Measurements from ENCODE around the gene CD2BP2. TPM values are rescaled to one million over a fixed set of nuclear protein-coding genes. Genes with fewer than 3 reads are reported as not detected.

CD2BP2 gene
- total and polyA plus RNA-seq, 2 of the 13 experiments (the other 11 are each of a cell fraction or from before 2014, with no cell fraction given): 24.9 to 54.6 TPM

GRCh38 chr16:30370456-30371247 lies 15.5 kb upstream of the CD2BP2 start, which contains the start of gene TBC1D10B (continued):
- peak; percentile 76 for TF ChIP-seq ARID3A (IDR thresholded peaks at IDR 0.05; ENCODE audit: low read depth, low read length)
- TF ChIP-seq, protein P1, sequence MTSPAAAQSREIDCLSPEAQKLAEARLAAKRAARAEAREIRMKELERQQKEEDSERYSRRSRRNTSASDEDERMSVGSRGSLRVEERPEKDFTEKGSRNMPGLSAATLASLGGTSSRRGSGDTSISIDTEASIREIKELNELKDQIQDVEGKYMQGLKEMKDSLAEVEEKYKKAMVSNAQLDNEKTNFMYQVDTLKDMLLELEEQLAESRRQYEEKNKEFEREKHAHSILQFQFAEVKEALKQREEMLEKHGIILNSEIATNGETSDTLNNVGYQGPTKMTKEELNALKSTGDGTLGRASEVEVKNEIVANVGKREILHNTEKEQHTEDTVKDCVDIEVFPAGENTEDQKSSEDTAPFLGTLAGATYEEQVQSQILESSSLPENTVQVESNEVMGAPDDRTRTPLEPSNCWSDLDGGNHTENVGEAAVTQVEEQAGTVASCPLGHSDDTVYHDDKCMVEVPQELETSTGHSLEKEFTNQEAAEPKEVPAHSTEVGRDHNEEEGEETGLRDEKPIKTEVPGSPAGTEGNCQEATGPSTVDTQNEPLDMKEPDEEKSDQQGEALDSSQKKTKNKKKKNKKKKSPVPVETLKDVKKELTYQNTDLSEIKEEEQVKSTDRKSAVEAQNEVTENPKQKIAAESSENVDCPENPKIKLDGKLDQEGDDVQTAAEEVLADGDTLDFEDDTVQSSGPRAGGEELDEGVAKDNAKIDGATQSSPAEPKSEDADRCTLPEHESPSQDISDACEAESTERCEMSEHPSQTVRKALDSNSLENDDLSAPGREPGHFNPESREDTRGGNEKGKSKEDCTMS (CRISPR knock-in tag; conservative IDR thresholded peaks at IDR 0.05): no peak
- no peak for TF ChIP-seq CBX2 (IDR thresholded peaks at IDR 0.05; ENCODE audit: low read depth, low read length)
- no peak for TF ChIP-seq CBX2 (CRISPR knock-in tag; IDR thresholded peaks at IDR 0.05; ENCODE audit: low read depth)
- TF ChIP-seq ATF7 (IDR thresholded peaks at IDR 0.05): no peak
- no peak for TF ChIP-seq ATF7 (CRISPR knock-in tag; IDR thresholded peaks at IDR 0.05)
- TF ChIP-seq FOXK1 (CRISPR knock-in tag; IDR thresholded peaks at IDR 0.05; ENCODE audit: borderline replicate concordance, low read depth): no peak; the same call in 1 of the 2 replicates
- no peak for TF ChIP-seq CEBPB (IDR thresholded peaks at IDR 0.05; ENCODE audit: borderline replicate concordance, low read depth, low read length)
- TF ChIP-seq CBX5 (CRISPR knock-in tag; IDR thresholded peaks at IDR 0.05; ENCODE audit: borderline replicate concordance): no peak; the same call in 1 of the 2 replicates
- TF ChIP-seq, protein P2, sequence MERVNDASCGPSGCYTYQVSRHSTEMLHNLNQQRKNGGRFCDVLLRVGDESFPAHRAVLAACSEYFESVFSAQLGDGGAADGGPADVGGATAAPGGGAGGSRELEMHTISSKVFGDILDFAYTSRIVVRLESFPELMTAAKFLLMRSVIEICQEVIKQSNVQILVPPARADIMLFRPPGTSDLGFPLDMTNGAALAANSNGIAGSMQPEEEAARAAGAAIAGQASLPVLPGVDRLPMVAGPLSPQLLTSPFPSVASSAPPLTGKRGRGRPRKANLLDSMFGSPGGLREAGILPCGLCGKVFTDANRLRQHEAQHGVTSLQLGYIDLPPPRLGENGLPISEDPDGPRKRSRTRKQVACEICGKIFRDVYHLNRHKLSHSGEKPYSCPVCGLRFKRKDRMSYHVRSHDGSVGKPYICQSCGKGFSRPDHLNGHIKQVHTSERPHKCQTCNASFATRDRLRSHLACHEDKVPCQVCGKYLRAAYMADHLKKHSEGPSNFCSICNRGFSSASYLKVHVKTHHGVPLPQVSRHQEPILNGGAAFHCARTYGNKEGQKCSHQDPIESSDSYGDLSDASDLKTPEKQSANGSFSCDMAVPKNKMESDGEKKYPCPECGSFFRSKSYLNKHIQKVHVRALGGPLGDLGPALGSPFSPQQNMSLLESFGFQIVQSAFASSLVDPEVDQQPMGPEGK (CRISPR knock-in tag; IDR thresholded peaks at IDR 0.05): peak; percentile 75
- no peak for TF ChIP-seq SETDB1 (CRISPR knock-in tag; IDR thresholded peaks at IDR 0.05; ENCODE audit: borderline replicate concordance)
- no peak for TF ChIP-seq NFE2L1 (CRISPR knock-in tag; IDR thresholded peaks at IDR 0.05; ENCODE audit: borderline replicate concordance)
- peak; percentile 40; the same call in 1 of the 2 replicates for TF ChIP-seq GMEB1 (CRISPR knock-in tag; IDR thresholded peaks at IDR 0.05; ENCODE audit: borderline replicate concordance)
- no peak for TF ChIP-seq ZNF30 (CRISPR knock-in tag; IDR thresholded peaks at IDR 0.05)
- TF ChIP-seq, protein P3, sequence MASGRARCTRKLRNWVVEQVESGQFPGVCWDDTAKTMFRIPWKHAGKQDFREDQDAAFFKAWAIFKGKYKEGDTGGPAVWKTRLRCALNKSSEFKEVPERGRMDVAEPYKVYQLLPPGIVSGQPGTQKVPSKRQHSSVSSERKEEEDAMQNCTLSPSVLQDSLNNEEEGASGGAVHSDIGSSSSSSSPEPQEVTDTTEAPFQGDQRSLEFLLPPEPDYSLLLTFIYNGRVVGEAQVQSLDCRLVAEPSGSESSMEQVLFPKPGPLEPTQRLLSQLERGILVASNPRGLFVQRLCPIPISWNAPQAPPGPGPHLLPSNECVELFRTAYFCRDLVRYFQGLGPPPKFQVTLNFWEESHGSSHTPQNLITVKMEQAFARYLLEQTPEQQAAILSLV (CRISPR knock-in tag; IDR thresholded peaks at IDR 0.05; ENCODE audit: borderline replicate concordance): no peak; the same call in 1 of the 2 replicates
- peak; percentile 70 for TF ChIP-seq HNRNPK (IDR thresholded peaks at IDR 0.05; ENCODE audit: low read depth, low read length, poor library complexity, severe bottlenecking)
- TF ChIP-seq, protein P4, sequence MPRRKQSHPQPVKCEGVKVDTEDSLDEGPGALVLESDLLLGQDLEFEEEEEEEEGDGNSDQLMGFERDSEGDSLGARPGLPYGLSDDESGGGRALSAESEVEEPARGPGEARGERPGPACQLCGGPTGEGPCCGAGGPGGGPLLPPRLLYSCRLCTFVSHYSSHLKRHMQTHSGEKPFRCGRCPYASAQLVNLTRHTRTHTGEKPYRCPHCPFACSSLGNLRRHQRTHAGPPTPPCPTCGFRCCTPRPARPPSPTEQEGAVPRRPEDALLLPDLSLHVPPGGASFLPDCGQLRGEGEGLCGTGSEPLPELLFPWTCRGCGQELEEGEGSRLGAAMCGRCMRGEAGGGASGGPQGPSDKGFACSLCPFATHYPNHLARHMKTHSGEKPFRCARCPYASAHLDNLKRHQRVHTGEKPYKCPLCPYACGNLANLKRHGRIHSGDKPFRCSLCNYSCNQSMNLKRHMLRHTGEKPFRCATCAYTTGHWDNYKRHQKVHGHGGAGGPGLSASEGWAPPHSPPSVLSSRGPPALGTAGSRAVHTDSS (CRISPR knock-in tag; conservative IDR thresholded peaks at IDR 0.05): no peak
